ENCODE measurements around the gene COL8A1.

The COL8A1 gene

DNA sequence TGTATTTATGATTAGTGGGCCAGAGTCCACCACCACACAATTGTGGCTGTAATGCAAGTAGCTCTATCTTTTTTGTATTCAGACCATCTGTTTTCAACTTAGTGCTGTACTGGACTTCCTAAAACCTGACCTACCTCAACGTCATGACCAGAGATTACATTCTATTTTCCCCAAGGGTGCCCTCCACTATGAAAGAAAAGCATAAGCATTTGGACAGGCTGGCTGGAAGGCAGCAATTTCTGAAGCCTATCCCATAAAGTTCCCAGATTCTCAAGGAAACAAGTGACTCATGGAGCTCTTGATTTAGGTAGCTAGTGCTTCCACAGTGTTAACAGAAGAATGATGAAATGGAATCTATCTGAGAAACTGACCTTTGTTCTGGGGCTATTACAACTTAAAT, 75.8 kb downstream of the COL8A1 start:
- TF ChIP-seq, protein P1, sequence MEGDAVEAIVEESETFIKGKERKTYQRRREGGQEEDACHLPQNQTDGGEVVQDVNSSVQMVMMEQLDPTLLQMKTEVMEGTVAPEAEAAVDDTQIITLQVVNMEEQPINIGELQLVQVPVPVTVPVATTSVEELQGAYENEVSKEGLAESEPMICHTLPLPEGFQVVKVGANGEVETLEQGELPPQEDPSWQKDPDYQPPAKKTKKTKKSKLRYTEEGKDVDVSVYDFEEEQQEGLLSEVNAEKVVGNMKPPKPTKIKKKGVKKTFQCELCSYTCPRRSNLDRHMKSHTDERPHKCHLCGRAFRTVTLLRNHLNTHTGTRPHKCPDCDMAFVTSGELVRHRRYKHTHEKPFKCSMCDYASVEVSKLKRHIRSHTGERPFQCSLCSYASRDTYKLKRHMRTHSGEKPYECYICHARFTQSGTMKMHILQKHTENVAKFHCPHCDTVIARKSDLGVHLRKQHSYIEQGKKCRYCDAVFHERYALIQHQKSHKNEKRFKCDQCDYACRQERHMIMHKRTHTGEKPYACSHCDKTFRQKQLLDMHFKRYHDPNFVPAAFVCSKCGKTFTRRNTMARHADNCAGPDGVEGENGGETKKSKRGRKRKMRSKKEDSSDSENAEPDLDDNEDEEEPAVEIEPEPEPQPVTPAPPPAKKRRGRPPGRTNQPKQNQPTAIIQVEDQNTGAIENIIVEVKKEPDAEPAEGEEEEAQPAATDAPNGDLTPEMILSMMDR (IDR thresholded peaks at IDR 0.05; ENCODE audit: low read depth, low read length): no peak
- peak; percentile 49 for DNase-seq (ENCODE audit: extremely low read depth, low read depth)

DNA sequence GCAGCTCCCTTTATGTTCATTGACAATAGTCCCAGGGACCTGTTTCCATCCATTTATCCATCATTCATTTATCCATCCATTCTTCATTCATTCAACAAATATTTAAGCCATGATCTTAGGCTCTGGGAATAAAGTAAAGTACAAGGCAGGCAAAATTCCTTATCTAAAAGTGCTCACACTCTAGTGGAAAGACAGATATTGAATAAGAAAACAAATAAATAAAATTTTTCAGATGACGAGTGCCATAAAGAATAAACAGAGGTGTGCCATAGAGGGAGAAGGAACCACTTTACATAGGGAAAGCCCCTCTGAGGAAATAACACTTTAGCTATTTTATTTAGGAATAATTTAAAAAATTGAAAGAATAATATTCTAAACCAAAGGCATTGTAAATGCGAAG, 76.2 kb downstream of the COL8A1 start:
- no peak for DNase-seq (ENCODE audit: extremely low read depth, low read depth)

DNA sequence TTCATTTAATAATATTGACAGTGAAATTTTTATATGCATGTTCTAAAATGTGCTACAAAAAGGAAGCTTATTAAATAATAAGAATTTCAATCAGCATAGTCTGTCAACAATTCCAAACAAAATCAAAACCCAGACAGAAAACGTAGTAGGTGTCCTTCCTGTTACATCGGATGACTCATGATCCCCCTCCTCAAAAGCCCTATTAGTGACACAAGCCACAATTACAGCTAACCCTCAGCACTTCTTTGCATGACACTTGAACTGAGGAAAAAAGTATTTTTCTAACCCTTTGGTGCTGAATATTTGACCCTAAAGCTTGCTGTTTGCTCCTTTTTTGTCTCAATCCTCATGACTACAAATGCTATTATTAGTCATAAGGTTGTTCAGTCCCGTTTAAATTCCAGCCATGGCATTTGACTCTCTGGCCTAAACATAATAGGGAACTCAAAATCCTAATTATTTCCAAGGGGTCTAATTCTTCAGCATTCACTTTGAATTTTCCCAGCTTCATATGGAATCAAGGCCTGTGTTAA, 78.1 kb downstream of the COL8A1 start:
- DNase-seq (ENCODE audit: extremely low read depth, low read depth): no peak
- TF ChIP-seq, protein P1 (IDR thresholded peaks at IDR 0.05; ENCODE audit: low read depth, low read length): no peak

More for the DNA sequence above, 76.2 kb downstream of the COL8A1 start:
- TF ChIP-seq, protein P1 (IDR thresholded peaks at IDR 0.05; ENCODE audit: low read depth, low read length): no peak

DNA sequence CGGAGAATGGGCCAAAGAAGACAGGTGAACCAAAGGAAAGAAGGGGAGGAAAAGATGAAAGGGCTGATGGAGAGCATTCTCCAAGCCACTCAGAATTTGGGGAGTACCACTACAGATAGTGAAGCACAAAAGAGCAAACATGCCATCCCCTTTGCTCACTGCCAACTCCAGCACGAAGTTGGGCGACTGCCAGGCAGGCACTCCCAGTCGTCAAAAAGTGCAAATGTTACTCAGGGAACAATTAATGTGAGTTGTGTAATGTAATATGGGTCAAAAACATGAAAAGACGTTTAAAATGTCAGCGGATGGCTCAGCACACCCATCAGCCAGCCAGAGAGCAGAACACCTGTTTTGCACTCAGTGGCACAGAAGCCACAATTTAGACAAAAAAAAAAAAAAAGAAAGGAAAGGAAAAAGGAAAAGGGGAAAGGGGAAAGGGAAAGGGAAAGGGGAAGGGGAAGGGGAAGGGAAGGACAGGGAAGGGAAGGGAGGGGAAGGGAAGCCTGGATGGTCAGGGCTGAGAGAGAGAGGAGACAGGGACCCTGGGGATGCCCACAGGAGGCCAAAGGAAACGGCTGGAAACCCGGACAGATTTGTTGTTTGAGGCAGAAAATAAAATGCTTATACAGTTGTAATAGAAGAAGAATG, 82.7 kb downstream of the COL8A1 start:
- DNase-seq (ENCODE audit: extremely low read depth, low read depth): no peak
- TF ChIP-seq, protein P1 (IDR thresholded peaks at IDR 0.05; ENCODE audit: low read depth, low read length): no peak

DNA sequence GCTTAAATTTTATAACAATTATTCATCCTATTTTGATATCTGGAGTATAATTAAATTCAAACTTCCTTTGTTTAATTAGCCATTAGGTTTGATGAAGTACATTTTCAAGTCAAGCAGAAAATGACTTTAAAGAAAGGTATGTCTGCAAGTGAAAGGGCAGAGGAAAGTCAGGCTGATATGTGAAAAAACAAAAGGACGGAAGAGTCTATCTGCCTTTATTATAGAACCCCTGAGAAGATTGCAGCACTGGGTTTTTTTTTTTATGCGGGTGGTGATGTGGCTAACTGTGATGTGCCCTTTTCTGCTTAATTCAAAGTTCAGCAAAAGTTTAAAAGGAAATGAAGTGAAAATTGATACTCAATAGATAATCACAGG, 83.2 kb downstream of the COL8A1 start:
- TF ChIP-seq, protein P1 (IDR thresholded peaks at IDR 0.05; ENCODE audit: low read depth, low read length): no peak
- no peak for DNase-seq (ENCODE audit: extremely low read depth, low read depth)

DNA sequence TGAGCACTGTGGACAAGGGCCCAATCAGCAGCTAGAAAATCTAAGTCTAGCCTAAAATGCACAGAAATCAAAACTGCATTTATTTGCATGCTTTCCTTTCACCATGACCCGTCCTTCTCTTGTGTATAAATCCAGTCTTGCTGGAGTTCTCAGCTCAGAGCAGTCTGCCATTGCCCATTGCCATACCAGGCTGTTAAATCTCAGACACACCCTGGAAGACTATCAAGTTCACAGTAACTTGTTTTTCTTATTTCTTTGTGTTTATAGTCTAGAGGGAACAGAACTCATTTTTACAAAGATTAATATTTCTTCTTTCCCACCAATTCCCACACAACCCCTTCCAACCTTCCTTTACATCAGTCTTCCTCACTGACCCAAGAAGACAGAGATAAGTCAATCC, 85.9 kb downstream of the COL8A1 start:
- TF ChIP-seq, protein P1 (IDR thresholded peaks at IDR 0.05; ENCODE audit: low read depth, low read length): no peak
- no peak for DNase-seq (ENCODE audit: extremely low read depth, low read depth)

DNA sequence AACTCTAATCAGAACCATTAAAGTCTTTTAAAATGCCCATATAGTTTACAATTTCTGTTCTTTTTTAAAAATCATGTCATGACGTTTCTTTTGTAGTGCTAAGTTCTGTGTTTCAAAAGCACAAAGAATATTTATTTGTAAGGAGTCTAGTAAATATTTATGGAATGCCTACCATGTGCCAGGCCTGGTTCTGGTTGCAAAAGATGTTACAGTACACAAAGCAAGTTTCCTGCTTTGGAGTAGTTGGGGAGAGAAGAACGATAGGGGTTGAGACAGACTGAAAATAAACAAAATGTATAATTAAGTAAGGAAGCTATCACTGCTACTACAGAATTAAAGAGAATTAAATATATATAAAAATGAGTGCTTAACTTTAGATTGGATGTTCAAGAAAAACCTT, 92.5 kb downstream of the COL8A1 start:
- no peak for DNase-seq (ENCODE audit: extremely low read depth, low read depth)
- TF ChIP-seq, protein P1 (IDR thresholded peaks at IDR 0.05; ENCODE audit: low read depth, low read length): no peak
